Ectodermal cell (in vitro differentiated cells): Measurements from ENCODE around the gene TMEM191B.
"Not testable (repeated sequence)": the region's sequence is repeated elsewhere in the genome, so short reads cannot be mapped to it uniquely, and the experiment has no call there.

Experiments used
- H3K27ac ChIP-seq: 2 replicates; pipeline ENCODE4 v1.7.0; 2013; ENCODE audit warnings: mild to moderate bottlenecking, low read depth, low read length; ENCODE audit not compliant: insufficient read depth, poor library complexity, severe bottlenecking
- H3K27me3 ChIP-seq: 2 replicates; pipeline ENCODE4 v1.7.0; 2013; ENCODE audit warnings: mild to moderate bottlenecking, low read length; ENCODE audit not compliant: insufficient read depth, control insufficient read depth, poor library complexity, severe bottlenecking
- H3K36me3 ChIP-seq: one replicate; pipeline ENCODE4 v1.7.0; 2013; ENCODE audit warnings: low read length; ENCODE audit not compliant: control insufficient read depth, insufficient read depth
- H3K4me1 ChIP-seq: one replicate; pipeline ENCODE4 v1.7.0; 2013; ENCODE audit warnings: low read length; ENCODE audit not compliant: control insufficient read depth, insufficient read depth
- H3K4me3 ChIP-seq: 2 replicates; pipeline ENCODE4 v1.7.0; 2013; ENCODE audit warnings: low read depth, low read length, control low read depth; ENCODE audit not compliant: insufficient read depth
- H3K9me3 ChIP-seq: 2 replicates; pipeline ENCODE4 v1.7.0; 2013; ENCODE audit warnings: mild to moderate bottlenecking, low read length, moderate library complexity; ENCODE audit not compliant: control insufficient read depth
- WGBS, 2 experiments: methylation state at CpG; one replicate each; pipeline ENCODE4 v1.1.7; 2013; ENCODE audit warnings: missing lambda C conversion rate in 2 of 2; 5-methylcytosine and 5-hydroxymethylcytosine counted together

TMEM191B gene

GRCh38 chr22:18533633-18534032 is 6.0 kb downstream of the TMEM191B start:
- not testable (repeated sequence) for H3K27me3 ChIP-seq, H3K4me1 ChIP-seq, H3K27ac ChIP-seq, H3K4me3 ChIP-seq, H3K9me3 ChIP-seq, H3K36me3 ChIP-seq
- no CpG with 5 or more reads among the region's 11 CpGs for WGBS, 2 experiments

- no CpG with 5 or more reads among the region's 12 CpGs for WGBS, 2 experiments
These were observed 6.7 kb downstream of the TMEM191B start for GRCh38 chr22:18534315-18534714.

GRCh38 chr22:18539994-18540393 is 12.4 kb downstream of the TMEM191B start:
- not testable (repeated sequence) for H3K27ac ChIP-seq, H3K4me1 ChIP-seq, H3K4me3 ChIP-seq, H3K27me3 ChIP-seq, H3K36me3 ChIP-seq, H3K9me3 ChIP-seq
- WGBS, 2 experiments: 82 to 100% methylated on average over 4 to 5 of the region's 6 CpGs

More at GRCh38 chr22:18534315-18534714, 6.7 kb downstream of the TMEM191B start:
- not testable (repeated sequence) for H3K27ac ChIP-seq, H3K27me3 ChIP-seq, H3K4me1 ChIP-seq, H3K9me3 ChIP-seq, H3K4me3 ChIP-seq, H3K36me3 ChIP-seq

DNA sequence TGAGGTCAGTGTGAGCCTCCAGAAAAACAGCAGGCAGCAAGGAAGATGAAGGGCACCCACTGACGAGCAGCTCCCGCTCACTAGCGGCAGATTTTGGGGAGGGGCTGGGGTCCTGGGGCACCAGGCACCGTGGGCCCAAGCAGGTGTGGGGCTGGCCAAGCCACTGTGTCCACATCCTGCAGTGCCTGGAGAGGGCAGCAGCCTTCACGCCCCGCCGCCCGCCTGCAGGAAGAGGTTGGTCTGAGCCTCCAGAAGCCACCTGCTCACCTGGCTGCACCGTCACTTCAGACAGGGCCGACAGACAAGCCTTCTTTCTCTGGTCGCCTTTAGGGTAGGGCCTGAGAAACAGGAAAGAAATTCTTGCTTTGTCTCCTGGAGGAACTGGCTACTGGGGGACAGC is 15.8 kb downstream of the TMEM191B start:
- H3K9me3 ChIP-seq, H3K4me1 ChIP-seq, H3K36me3 ChIP-seq, H3K27ac ChIP-seq, H3K4me3 ChIP-seq, H3K27me3 ChIP-seq: not testable (repeated sequence)
- WGBS, 2 experiments: no CpG with 5 or more reads among the region's 11 CpGs

GRCh38 chr22:18544615-18545014 is 17.0 kb downstream of the TMEM191B start:
- not testable (repeated sequence) for H3K9me3 ChIP-seq, H3K27me3 ChIP-seq, H3K4me1 ChIP-seq, H3K4me3 ChIP-seq, H3K36me3 ChIP-seq, H3K27ac ChIP-seq
- no CpG with 5 or more reads among the region's 13 CpGs for WGBS, 2 experiments

GRCh38 chr22:18549458-18550179 is 22.0 kb downstream of the TMEM191B start:
- not testable (repeated sequence) for H3K36me3 ChIP-seq, H3K4me1 ChIP-seq, H3K4me3 ChIP-seq, H3K9me3 ChIP-seq, H3K27me3 ChIP-seq, H3K27ac ChIP-seq
- WGBS, 2 experiments: 57 to 71% methylated on average over 2 of the region's 13 CpGs

DNA sequence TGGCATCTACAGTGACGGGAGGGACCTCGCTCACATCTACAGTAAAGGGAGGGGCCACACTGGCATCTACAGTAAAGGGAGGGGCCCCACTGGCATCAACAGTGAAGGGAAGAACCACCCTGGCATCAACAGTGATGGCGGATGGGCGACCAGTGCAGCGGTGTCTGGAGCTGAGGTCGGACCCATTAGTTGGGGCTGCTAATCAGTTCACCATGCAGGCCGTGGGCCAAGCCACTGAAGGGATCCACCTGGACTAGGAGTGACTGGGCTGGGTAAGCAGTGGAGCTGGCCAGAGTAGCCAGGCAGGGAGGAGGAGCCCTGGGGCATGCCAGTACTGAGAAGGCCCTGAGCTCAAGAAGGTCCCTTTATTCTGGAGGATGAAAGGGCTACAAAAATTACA is 23.4 kb downstream of the TMEM191B start:
- H3K27ac ChIP-seq, H3K4me1 ChIP-seq, H3K36me3 ChIP-seq, H3K9me3 ChIP-seq, H3K27me3 ChIP-seq, H3K4me3 ChIP-seq: not testable (repeated sequence)
- WGBS, 2 experiments: 89% methylated on average over 2 of the region's 7 CpGs; no CpG with 5 or more reads in 1 of the 2 experiments

DNA sequence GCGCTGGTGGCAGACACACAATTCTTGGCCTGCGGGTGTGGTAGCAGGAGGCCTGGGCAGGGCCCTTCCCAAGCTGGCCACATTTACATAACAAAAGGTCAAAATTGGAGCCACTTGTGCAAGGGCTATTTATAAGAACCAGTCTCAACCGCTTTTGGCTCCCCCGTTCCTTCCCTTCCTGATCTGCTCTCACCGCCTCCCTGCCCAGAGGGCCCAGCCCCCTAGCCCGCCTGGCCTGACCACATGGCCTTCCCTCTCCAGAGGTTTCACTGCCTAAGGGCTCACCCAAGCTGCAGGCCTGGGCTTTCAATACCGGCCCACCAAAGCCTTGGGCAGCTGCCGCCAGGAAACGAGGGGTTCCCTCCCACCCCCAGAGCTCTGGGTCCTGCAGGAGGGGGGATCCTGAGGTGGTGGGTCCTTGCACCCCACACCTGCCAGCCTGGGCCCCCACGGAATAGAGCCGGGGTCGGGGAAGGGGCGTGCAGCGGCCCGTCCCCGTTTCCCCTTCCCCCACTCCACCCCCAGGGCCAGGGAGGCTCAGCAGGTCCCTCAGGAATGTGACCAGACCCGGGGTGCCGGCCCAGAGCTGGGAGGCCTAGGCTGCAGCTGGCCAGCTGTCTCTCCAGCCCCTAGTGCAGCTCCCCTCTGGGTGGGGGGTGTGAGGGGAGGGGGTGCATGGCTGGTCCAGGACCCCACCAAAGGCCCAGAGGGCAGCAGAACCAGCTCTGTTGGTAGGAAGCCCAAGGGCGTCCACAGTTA is 25.4 kb downstream of the TMEM191B start:
- H3K4me3 ChIP-seq, H3K27me3 ChIP-seq, H3K27ac ChIP-seq, H3K36me3 ChIP-seq, H3K9me3 ChIP-seq, H3K4me1 ChIP-seq: not testable (repeated sequence)
- WGBS, 2 experiments: no CpG with 5 or more reads among the region's 19 CpGs

- H3K4me3 ChIP-seq, H3K4me1 ChIP-seq, H3K9me3 ChIP-seq, H3K27me3 ChIP-seq, H3K27ac ChIP-seq, H3K36me3 ChIP-seq: not testable (repeated sequence)
- no CpG with 5 or more reads among the region's 22 CpGs for WGBS, 2 experiments
These were observed 27.0 kb downstream of the TMEM191B start for GRCh38 chr22:18554280-18555256.

GRCh38 chr22:18558516-18558915 is 30.9 kb downstream of the TMEM191B start:
- H3K4me1 ChIP-seq, H3K36me3 ChIP-seq, H3K27me3 ChIP-seq, H3K27ac ChIP-seq, H3K4me3 ChIP-seq, H3K9me3 ChIP-seq: not testable (repeated sequence)
- no CpG with 5 or more reads among the region's 4 CpGs for WGBS, 2 experiments
